ENCODE measurements around the gene ZNF598. TPM values are rescaled to one million over a fixed set of nuclear protein-coding genes. Genes with fewer than 3 reads are reported as not detected.

Gene ZNF598
- polyA plus RNA-seq, 1 experiment: 8.2 TPM

DNA sequence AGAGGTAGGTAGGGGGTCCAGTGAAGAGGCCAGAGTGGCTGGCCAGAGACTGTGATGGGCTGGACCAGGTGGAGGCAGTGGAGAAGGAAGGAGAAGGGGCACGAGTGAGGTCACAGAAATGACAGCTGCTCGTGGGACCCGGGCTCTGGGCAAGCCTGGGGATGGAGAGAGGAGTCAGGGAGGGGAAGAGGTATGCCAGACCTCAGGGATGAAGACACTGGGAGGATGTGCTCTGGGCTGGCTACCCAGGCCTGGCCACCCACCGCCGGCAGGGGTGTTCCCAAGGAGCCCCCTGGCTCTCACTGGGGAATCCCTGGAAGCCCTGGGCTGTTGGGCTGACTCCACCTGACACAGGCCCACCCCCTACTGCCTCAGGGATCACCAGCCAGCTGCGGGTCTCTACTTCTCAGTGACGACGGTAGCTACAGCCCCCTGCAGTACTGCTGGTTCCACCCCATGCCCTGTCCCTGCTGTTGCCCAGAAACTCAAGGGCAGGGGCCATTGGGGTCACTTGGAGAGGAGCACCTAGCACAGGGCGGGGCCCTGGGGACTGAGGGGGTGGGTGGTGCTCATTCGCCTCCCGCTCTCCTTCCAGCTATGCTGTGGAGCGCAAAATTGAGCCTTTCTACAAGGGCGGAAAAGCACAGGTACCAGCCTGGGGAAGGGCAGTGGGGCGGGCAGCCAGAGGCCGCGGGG is 36.0 kb downstream of the ZNF598 start:
- Histone ChIP-seq H3K4me3 (ENCODE audit: low read depth, low read length) (no peak overlapping the region), H3K9me3 (ENCODE audit: control insufficient read depth, insufficient read depth, low read length) (peaks cover under 1% of the 10 kb centered on the region; the same call in 1 of the 2 replicates), H3K27ac (ENCODE audit: low read depth, low read length) (no peak overlapping the region), H3K27me3 (ENCODE audit: control insufficient read depth, insufficient read depth, low read length) (no peaks in the 10 kb centered on the region)
- ChIA-PET CTCF (no interaction called here), POLR2A (interaction anchor here (1.8 kb wide), 1 partner anchor 9 kb away, joined by 13 read pairs; the partner anchor contains the start of gene RPS2)
- DNase-seq (ENCODE audit: low read depth, low spot score): no peak
- TF ChIP-seq, protein P1, sequence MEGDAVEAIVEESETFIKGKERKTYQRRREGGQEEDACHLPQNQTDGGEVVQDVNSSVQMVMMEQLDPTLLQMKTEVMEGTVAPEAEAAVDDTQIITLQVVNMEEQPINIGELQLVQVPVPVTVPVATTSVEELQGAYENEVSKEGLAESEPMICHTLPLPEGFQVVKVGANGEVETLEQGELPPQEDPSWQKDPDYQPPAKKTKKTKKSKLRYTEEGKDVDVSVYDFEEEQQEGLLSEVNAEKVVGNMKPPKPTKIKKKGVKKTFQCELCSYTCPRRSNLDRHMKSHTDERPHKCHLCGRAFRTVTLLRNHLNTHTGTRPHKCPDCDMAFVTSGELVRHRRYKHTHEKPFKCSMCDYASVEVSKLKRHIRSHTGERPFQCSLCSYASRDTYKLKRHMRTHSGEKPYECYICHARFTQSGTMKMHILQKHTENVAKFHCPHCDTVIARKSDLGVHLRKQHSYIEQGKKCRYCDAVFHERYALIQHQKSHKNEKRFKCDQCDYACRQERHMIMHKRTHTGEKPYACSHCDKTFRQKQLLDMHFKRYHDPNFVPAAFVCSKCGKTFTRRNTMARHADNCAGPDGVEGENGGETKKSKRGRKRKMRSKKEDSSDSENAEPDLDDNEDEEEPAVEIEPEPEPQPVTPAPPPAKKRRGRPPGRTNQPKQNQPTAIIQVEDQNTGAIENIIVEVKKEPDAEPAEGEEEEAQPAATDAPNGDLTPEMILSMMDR (IDR thresholded peaks at IDR 0.05; ENCODE audit: low read depth, low read length): no peak

DNA sequence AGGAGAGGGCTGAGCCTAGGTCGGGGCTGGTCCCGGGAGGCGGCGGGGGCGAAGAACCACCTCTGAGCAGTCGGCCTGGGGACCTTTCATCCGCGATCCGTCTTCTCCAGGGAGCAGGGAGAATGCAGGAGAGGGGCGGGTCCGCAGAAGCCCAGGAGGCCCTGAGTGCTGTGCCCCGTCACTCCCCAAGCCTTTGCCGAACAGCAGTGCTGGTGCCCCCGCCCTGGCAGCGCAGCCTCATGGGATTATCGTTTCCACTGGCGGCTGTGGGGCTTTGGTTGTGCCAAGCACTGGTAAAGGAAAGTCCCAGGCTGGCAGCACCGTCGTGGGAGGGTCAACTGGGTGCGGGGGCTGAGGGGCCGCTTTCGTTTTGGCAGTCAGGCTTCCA is 37.1 kb downstream of the ZNF598 start:
- ChIA-PET CTCF (no interaction called here), POLR2A (interaction anchor here (1.4 to 1.8 kb wide), 2 partner anchors 8 to 182 kb away, joined by 10 to 13 read pairs; partner anchors contain the start of genes RPS2 and TRAF7)
- H3K27ac ChIP-seq (ENCODE audit: low read depth, low read length): no peak overlapping the region
- H3K4me3 ChIP-seq (ENCODE audit: low read depth, low read length): peak overlapping the region; percentile 66
- no peaks in the 10 kb centered on the region for H3K27me3 ChIP-seq (ENCODE audit: control insufficient read depth, insufficient read depth, low read length)
- DNase-seq (ENCODE audit: low read depth, low spot score): no peak
- TF ChIP-seq, protein P1 (IDR thresholded peaks at IDR 0.05; ENCODE audit: low read depth, low read length): no peak
- no peaks in the 10 kb centered on the region; the same call in 1 of the 2 replicates for H3K9me3 ChIP-seq (ENCODE audit: control insufficient read depth, insufficient read depth, low read length)

DNA sequence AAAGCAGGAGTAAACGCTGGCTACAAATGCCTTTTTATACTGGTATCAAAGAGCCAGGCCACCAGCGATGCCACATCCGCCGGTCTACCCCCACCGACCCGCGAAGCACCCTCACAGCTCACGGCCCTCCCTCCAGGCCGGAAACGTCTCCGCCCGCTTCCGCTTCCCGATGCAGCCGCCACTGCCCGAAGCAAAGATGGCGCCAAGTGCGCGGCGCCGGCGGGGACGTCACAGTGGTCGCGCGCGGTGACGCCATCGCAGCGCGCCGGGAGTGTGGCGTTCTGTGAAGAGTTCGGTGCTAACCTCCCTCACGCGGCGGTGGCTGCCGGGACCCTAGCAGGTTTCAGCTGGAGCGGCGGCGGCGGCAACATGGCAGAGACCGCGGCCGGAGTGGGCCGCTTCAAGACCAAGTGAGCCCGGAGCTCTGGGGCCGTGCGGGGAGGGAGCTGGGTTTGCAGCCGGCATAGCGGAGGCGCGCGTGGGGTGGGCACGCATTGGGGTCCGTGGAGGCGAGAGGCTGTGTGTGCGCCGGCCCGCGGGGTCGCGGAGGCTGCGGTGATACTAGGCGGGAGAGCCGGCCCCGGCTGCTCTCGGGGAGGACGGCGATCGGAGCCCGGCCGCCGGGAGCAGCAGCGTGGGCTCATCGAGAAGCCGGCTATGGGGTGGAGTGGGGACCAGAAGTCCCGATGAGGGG is 37.7 kb downstream of the ZNF598 start, which contains the start of gene TBL3:
Gene TBL3 (plus strand): TSS at position 258 of the 694 bp plus-strand sequence. CDS start 112 bp downstream, at position 370.
- TF ChIP-seq, protein P1 (IDR thresholded peaks at IDR 0.05; ENCODE audit: low read depth, low read length): no peak
- ChIA-PET POLR2A (interaction anchor here (0.7 to 1.6 kb wide), 8 partner anchors 8 to 238 kb away, joined by 3 to 10 read pairs (median 4); partner anchors contain the start of genes BRICD5, GFER, NTHL1 and TRAF7), CTCF (interaction anchor here (0.6 kb wide), 1 partner anchor 464 kb away, joined by 3 read pairs; no protein-coding TSS in a partner anchor)
- peak; percentile 83 for DNase-seq (ENCODE audit: low read depth, low spot score)
- Histone ChIP-seq H3K27ac (ENCODE audit: low read depth, low read length) (peak within 1 kb of the TSS; percentile 92), H3K9me3 (ENCODE audit: control insufficient read depth, insufficient read depth, low read length) (no peaks in the 10 kb centered on the region; the same call in 1 of the 2 replicates), H3K27me3 (ENCODE audit: control insufficient read depth, insufficient read depth, low read length) (no peaks in the 10 kb centered on the region), H3K4me3 (ENCODE audit: low read depth, low read length) (peak within 1 kb of the TSS; percentile 66)

DNA sequence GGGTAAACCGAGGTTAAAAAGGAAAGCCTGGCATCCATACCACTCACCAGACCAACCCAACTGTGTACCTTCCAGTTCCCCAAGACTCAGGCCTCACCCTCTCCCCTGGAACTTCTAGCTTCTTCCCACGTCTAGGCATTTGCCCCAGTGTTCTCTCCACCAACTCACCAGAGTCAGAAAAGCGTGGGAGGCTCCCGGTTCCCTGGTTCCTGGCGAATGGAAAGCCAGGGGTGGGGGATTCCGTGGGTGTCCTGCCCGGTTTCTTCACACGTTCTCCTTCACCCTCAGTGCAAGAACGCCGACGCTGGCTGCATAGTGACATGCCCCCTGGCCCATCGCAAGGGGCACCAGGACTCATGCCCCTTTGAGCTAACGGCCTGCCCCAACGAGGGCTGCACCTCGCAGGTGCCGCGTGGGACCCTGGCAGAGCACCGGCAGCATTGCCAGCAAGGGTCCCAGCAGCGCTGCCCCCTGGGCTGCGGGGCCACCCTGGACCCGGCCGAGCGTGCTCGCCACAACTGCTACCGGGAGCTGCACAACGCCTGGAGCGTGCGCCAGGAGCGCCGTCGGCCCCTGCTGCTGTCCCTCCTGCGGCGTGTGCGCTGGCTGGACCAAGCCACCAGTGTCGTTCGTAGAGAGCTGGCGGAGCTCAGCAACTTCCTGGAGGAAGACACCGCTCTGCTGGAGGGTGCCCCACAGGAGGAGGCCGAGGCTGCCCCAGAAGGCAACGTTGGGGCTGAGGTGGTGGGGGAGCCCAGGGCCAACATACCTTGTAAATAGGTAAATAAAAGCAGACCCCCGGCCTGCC is 41.3 kb downstream of the ZNF598 start:
- Histone ChIP-seq H3K27me3 (ENCODE audit: control insufficient read depth, insufficient read depth, low read length) (no peaks in the 10 kb centered on the region), H3K4me3 (ENCODE audit: low read depth, low read length) (no peak overlapping the region), H3K27ac (ENCODE audit: low read depth, low read length) (no peak overlapping the region), H3K9me3 (ENCODE audit: control insufficient read depth, insufficient read depth, low read length) (no peaks in the 10 kb centered on the region; the same call in 1 of the 2 replicates)
- CTCF ChIA-PET: no interaction called here
- DNase-seq (ENCODE audit: low read depth, low spot score): no peak
- TF ChIP-seq, protein P1 (IDR thresholded peaks at IDR 0.05; ENCODE audit: low read depth, low read length): no peak
- POLR2A ChIA-PET: no interaction called here
